Suppressor macrophage (primary cell): ENCODE measurements around the gene MOSPD3.
A peak's percentile ranks its signal among the peaks of the same experiment; 100 is the strongest.
"Not testable (repeated sequence)": the region's sequence is repeated elsewhere in the genome, so short reads cannot be mapped to it uniquely, and the experiment has no call there.

Experiments
- DNase-seq, 4 experiments: peaks; one replicate each; pipeline ENCODE4 v3.0.0-alpha.2; 2020 to 2022

Gene MOSPD3

GRCh38 chr7:100626530-100627237 lies 14.3 kb downstream of the MOSPD3 start:
- DNase-seq = peak; percentile 67 to 86 (median 76)

GRCh38 chr7:100627238-100627549 lies 14.9 kb downstream of the MOSPD3 start:
- DNase-seq = no peak

GRCh38 chr7:100629117-100629716 lies 16.9 kb downstream of the MOSPD3 start:
- DNase-seq = peak; percentile 47 to 75 (median 59)

- no peak for DNase-seq
These were observed 17.7 kb downstream of the MOSPD3 start for GRCh38 chr7:100630066-100630465.

- peak; percentile 31 to 70 (median 50) for DNase-seq
These were observed 20.8 kb downstream of the MOSPD3 start for GRCh38 chr7:100632951-100633717.

- no peak for DNase-seq
These were observed 27.7 kb downstream of the MOSPD3 start for GRCh38 chr7:100639995-100640516.

GRCh38 chr7:100640517-100641440 lies 28.4 kb downstream of the MOSPD3 start:
- no peak for DNase-seq

- no peak for DNase-seq
These were observed 29.1 kb downstream of the MOSPD3 start, which contains the start of gene TFR2 for GRCh38 chr7:100641463-100641859. Gene TFR2 (minus strand): TSS chr7:100641552. CDS start chr7:100641509, 43 bp downstream.

GRCh38 chr7:100641860-100642533 lies 29.7 kb downstream of the MOSPD3 start:
- no peak for DNase-seq

- no peak for DNase-seq
These were observed 30.2 kb downstream of the MOSPD3 start for GRCh38 chr7:100642534-100642907.

GRCh38 chr7:100649826-100650565 lies 37.7 kb downstream of the MOSPD3 start:
- DNase-seq = no peak

GRCh38 chr7:100654908-100655831 lies 42.8 kb downstream of the MOSPD3 start:
- DNase-seq = no peak

GRCh38 chr7:100655908-100656674 lies 43.8 kb downstream of the MOSPD3 start, which contains the start of gene ACTL6B:
Gene ACTL6B (minus strand): TSS chr7:100656448. CDS start chr7:100656354, 94 bp downstream.
- DNase-seq = peak; percentile 65 to 89 (median 73)

GRCh38 chr7:100662194-100662776 lies 49.9 kb downstream of the MOSPD3 start:
- not testable (repeated sequence) for DNase-seq
